Stimulated activated CD8-positive, alpha-beta memory T cell treated with anti-CD3 and anti-CD28 coated beads, Interleukin-4, amount 100 ng/mL, for 4 hours (primary cell): ENCODE results near the gene RASSF1.
"Not testable (repeated sequence)": the region's sequence is repeated elsewhere in the genome, so short reads cannot be mapped to it uniquely, and the experiment has no call there.

Experiments used
- DNase-seq, 2 donors: peaks; one replicate each; pipeline ENCODE4 v3.0.0-alpha.2; 2020; ENCODE audit warnings: low read depth in 2 of 2, low spot score in 1 of 2

The RASSF1 gene

DNA sequence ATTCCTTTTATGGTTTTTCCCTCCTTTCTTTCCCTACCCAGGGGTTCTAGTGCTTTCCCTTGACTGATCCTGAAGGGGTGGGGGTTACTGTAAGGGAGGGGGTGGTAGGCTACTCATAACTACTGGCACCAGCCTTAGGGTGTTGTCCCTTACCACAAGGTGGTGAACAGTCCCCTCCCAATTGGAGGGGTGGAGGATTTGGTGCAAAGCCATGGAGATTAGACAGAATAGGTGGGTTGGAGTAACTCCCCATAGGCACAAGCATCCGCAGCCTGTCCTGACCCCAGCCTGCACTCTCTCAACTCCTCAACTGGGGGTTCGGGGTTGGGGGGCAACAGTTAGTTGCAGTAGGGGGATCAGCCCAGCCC is 15.5 kb downstream of the RASSF1 start:
- DNase-seq: no peak

DNA sequence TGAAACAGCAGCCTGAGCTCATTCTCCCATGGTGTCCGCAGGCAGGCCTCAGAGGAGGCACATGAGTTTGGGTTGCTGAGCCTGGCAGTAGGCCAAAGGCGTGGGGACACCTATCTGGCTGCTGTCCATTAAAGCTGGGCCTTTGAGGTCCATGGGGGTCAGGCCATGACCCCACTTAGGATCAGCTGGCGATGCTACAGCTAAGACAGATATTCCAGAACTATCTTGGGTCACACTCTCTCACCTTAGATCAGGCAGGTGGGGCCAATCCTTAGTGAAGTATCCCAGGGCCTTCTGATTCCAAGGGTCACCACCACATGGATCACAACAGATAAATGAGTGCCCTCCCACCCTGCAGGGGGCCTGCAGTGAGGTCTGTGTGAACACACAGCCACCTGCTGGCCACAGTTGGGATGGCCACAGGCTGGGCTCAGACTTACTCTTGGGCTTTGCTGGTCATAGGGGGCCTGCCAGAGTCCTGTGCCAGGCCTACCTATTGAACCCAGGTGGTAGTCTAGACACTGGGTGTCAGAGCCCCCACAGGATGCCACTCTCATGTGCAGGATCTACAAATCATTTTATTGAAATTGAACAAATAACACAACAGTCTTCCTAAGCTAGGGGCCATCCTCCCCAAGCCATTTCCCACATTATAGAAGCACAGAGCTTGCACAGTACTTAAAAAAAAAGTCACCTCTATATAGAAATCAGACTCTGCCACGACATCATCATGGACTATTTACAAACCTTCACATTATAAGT is 16.1 kb downstream of the RASSF1 start:
- peak in 1 of 2 donors; percentile 33 for DNase-seq

DNA sequence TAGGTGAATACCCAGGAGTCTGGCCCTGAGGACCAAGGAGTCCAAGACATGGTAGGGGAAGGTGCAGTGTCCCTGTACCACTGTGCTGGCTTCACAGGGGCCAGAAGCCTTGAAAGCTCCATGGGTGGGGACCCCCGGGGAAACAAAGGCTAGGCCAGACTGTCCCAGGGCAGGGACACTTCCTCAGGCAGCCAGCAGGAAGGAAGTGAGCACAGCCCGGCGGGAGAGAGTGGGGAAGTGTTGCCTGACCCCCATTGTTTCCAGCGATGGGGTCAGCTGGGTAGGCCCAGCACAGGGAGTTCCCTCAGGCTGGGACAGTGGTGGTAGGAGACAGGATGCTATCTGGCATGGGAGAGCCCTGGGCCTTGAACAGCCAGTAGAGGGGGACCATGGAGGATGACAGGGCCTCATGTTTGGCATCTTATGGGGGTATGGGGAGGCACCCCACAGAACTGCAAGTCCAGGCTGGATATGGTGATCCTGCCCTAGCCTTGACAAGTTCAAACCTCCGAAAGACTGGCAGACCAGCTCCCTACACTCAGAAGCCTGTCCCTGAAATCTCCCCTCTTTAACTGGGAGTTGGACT is 16.9 kb downstream of the RASSF1 start:
- no peak for DNase-seq

DNA sequence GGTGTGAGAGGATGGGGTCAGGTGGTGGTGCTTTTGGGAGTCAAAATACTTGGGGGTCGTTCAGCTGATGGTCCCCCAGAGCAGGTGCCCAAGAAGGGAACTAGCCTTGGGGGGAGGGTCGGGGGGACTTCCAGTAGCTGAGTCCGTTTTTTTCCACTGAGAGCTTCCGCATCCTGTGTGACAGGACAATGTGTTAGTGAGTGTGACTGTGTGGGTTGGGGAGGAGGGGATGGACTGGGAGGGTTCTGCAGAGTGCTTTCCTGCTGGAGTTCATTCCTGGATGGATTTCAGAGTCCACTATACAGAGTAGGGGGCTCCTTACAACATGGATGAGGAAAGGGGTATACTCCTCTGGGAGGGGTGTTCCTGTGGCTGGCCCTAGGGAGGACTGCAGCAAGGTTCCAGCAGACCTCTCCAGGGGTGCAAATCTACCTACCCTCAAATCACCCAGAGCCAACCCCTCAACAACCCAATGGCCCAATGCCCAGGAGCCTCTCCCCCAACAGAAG is 17.5 kb downstream of the RASSF1 start:
- DNase-seq: no peak

DNA sequence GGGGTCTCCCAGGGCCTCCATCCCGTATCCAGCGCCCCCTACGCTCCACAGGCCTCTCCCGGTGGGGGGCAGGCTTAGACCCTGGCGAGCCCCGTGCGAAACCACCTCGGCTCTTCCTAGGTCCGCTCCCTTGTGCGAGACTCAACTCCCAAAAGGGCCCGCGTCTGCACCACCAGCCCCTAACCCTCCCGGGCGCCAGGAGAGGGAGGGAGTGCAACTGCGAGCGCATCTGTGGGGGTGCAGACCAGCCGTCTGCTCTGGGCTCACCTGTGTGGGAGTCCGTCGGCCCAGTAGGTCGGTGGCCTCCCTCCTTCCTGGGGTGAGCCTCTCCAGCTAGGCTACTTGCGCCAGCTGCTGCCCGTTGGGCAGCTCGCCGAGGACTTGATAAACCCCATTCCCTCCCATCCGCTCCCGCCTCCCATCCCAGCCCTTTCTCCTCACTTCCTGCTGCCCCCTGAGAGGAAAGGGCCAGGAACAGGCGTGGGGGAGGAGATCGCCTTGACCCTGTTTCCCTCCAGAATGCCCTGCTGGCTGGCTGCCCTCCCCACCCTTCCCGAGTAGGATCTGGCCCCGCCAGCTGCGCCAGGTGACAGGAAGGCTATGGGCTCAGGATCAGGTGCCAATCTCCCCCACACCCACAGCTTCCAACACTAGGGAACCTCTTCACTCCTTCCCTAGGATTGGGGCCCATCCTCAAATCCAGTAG is 18.1 kb downstream of the RASSF1 start, which contains the start of gene HYAL2:
Gene HYAL2 (minus strand): TSS at position 360 of the 706 bp plus-strand sequence. CDS start 2,256 bp downstream, outside the sequence.
- no peak for DNase-seq

DNA sequence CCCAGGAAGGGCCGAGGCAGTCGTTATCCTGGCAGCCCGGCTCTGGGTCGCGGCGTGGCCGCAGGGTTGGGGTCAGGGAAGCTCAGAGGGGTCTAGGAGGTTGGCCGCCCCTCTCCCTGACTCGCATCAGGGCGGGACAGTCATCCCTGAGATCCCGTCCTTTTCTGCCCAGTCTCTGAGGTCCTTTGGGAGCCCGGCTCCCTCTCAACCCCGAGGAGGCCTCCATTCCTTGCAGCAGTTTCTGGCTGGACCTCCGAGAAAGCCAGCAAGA is 18.6 kb downstream of the RASSF1 start:
- DNase-seq: no peak

DNA sequence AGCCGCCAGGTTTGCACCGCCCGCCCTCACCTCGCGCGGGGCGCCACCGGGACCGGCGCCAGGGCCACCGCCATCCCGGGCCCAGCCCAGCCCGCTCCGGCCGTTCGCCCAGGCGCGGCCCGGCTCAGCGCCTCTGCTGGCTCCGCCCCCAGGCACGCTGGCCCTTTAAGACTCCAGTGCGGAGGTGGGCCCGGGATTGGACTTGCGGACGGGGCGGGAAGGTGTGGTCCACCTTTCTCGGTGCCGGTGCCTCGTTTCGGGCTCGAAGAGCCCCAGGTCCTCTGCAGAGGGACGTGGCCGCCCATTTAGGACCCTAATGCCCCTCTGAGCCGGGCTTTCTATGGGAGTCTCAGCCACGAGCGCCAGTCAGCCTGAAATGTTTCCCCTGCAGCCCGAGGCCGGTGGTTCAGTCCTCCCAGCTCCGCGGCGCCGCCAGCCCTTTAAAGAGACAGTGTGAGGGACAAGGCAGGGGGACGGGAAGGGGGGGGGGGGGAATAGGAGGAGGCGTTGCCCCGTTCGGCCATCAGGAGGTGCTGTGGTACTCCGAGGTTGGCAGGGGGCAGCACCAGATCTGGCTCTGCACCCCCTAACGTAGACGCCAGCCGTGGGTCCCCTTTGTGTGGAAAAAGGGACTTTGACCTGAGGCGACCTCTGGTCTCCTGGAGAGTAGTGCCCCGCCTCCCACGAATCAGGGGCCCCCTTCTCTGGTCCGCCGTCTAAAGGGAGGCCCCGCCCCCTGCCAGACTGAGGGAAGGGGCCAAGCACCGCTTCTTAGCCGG is 19.1 kb downstream of the RASSF1 start:
- DNase-seq: peak; percentile 59 to 65

DNA sequence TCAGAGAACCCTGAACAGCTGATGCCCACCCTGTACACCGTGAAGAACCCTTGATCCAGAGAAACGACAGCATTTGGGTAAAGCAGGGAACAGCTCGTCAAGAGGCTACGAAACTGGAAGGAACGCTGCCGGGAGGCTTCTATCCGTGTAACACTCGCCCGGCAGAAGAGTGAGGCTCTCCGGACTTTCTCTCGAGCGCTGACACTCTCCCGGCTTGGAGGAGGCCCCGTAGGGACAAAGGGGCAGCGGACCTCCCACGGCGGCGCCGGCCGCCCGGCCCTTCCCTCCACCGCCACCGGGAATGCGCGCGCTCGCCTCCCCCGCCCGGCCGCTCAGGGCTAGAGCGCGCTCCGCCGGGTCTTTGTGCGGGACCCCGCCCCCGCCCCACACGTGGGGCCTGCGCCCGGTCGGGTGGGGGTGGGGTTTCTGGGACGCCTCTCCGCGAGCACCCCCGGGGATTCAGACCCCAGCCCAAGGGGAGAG is 19.7 kb downstream of the RASSF1 start:
- peak in 1 of 2 donors; percentile 35 for DNase-seq

DNA sequence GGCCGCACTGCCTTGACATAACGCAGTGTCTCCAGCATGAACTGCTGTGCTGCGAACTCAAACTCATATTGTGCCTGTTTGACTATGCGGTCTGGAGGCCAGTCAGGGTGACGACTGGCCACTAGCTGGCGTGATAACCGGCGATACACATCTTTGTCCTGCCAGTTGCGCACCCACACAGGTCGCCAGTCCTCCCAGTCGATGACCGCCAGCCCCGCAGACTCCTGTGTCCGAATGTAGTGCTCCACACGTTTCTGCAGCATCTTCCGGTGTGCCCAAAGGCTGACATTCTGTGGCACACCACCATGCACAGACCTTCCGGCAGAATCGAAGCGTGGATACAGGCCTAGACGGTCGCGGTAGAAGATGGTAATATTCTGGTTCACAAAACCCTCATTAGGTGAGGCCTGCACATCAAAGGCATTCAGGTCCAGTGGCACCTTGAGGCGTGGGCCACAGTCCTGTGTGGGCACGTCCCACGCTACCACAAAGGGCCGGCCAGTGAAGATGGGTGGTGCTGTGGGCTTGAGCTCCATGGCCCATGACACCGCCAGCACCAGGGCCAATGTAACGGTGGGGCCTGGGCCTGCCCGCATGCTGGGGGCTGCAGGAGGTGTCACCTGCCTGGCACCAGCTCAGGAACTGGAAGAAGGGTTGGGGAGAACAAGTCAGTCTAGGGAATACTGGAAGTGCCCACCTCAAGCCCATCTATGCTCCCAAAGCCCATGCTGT is 20.6 kb downstream of the RASSF1 start:
- no peak for DNase-seq

DNA sequence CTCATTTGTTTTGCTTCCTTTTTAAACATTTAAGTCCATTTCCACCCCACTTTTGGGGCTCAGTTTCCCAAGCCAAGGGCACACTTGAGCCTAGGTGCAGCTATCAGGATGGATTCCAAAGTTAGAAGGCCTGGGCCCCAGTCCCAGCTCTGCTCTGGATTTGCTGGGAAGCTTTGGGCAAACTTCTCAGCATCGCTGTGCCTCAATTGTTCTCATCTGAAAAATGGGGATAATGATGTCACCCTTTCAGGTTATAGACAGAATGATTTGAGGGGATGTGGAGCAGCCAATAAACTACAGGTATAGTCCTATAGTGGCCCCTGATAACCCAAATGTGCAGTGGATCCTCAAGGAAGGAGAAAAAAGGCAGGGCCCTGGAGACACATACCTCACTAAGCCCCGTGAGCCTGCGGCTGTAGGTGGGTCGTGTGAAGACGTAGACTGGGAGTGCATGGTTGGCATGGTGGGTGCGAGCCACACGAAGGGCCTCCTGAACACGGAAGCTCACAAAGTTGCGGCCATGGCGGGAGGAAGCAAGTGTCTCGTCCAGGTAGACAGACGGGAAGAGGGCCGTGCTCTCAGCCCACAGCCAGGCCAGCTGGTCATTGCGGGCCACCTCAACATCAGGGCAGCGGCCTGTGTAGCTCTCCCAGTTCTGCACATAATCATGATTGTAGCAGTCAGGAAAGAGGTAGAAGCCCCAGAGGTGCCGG is 21.3 kb downstream of the RASSF1 start:
- DNase-seq: no peak

DNA sequence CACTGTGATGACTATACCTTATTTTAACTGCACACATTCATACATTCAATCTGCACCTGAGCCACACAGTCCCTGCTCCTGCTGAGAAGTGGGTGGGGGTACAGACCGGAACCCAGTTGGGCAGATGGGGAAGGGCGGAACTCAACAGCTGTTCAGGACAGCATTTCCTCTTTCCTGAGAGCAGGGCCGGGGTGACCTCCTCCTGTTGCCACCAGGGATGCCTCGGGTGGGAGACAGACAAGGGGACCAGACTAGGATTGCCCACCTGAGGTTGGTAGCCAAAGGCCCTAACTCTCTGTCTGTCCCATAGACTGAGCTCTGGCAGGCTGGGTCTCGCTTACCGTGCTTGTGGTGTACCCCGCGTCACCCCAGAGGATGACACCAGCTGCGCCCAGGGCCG is 22.0 kb downstream of the RASSF1 start:
- DNase-seq: no peak

DNA sequence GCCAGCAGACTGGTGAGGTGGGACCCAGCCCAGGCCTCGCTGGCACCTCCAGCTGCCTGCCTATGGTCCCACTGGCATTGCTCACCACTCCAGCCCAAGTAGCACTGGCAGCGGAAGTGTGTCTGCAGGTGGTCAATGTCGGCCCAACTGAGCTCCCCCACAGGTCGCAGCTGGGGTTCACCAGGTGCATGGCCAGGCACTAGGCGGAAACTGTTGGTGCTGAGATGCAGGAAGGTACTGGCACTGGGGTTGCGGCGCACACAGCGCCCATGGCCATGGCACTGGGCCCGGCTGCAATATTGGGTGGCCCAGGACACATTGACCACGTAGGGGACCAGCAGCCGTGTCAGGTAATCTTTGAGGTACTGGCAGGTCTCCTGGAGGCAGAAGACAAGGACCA is 22.5 kb downstream of the RASSF1 start:
- DNase-seq: no peak

DNA sequence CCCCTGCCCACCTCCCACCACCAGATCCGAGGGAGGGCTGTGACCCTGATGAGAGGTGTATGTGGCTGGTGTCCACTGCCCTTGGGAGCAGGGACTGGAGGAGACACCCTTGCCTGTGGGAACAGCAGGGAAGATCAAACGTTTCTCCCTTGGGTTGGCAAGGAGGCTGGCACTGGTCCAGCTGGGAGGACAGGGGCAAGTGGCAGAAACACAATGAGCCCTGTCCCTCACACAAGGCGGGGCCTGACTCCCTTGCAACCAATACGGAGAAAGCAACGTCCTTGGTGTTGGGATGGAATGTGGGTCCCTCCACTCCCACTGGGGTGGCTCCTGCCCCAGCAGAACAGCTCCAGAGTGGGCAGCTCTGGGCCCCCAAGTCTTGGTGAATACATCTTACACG is 23.3 kb downstream of the RASSF1 start:
- no peak for DNase-seq

DNA sequence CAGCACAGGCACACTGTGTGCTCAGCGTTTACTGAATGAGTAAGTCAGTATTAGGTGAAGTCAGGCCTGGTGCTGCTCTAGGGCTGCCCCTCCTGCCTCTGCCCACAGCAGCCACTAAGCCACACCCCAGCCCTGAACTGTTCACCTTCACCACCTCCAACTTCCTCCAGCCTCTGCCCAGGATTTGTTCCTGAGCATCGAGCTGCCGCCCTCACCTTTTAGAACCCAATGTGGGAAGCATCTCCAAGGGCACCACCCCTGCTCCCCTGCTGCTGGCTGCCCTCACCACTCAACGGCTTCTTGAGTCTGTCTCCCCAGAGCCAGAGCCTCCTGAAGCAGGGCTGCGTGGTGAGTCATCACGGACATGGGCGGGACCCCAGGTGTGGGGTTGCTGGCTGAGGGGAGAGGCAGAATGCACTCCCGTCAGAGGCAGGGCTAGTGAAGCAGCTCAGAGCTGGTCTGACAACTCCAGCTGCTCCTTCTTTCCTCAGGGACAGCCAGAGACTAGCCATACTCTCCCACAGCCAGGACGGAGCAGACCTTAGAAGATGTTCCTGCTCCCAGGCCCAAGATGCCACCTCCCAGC is 23.9 kb downstream of the RASSF1 start:
- DNase-seq: peak; percentile 59 to 63

DNA sequence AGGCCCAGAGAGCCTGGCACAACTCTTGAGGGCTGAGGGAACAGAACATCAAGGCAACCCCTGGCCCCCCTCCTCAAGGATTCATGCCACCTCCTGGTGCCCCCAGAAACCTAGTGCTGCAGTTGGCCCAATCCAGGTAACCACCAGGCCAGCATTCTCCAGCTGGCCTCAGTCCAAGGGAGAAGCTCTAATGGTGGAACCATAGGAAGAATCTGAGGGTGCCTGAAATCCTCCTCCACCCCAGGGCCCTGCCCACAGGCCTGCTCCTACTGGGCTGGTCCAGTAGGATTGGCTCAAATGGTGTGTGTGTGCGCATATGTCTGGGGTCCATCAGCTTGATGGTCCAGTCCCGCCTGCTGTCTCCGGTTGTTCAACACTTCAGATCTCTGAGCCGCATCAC is 25.8 kb downstream of the RASSF1 start:
- DNase-seq: no peak

DNA sequence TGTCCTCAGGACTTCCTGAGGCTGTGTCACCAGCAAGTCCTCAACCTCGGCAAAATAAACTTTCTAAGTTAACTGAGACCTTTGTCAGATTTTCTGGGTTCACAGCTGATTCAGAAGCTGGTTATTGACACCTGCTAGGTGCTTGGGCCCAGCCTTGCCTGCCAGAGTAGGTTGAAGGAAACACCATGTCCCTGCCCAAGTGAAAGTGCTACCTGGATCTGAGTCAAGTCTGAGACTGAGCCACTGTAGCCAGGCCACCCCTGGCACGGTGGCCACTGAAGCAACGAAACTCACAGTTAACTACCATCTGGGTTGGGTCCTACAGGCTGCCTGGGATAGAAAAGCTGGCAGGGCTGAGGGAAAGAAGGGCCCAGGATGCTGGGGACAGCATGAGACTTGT is 26.3 kb downstream of the RASSF1 start:
- DNase-seq: no peak

DNA sequence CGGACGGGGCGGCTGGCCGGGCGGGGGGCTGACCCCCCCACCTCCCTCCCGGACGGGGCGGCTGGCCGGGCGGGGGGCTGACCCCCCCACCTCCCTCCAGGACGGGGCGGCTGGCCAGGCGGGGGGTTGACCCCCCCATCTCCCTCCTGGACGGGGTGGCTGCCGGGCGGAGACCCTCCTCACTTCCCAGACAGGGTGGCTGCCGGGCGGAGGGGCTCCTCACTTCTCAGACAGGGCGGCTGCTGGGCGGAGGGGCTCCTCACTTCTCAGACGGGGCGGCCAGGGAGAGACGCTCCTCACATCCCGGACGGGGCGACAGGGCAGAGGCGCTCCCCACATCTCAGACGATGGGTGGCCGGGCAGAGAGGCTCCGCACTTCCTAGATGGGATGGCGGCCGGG is 28.6 kb downstream of the RASSF1 start:
- not testable (repeated sequence) for DNase-seq

DNA sequence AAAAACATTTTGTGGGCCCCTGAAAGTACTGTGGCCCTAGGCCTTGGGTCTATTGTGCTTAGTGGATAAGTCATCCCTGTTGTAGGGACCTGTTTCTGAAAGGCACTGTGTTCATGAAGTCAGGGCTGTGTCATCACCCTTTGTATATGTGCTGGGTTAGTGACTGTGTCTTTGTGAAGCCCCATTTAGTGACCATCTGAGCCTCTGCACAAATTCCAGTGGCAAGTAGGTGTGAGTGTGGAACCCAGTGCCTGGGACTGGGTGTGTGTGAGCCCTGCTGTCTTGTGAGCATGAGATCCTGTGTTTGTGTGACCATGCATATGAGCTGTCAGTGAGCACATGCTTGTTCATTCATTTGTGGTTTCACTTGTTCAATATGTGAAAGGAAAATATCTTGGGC is 36.0 kb downstream of the RASSF1 start:
- DNase-seq: no peak

DNA sequence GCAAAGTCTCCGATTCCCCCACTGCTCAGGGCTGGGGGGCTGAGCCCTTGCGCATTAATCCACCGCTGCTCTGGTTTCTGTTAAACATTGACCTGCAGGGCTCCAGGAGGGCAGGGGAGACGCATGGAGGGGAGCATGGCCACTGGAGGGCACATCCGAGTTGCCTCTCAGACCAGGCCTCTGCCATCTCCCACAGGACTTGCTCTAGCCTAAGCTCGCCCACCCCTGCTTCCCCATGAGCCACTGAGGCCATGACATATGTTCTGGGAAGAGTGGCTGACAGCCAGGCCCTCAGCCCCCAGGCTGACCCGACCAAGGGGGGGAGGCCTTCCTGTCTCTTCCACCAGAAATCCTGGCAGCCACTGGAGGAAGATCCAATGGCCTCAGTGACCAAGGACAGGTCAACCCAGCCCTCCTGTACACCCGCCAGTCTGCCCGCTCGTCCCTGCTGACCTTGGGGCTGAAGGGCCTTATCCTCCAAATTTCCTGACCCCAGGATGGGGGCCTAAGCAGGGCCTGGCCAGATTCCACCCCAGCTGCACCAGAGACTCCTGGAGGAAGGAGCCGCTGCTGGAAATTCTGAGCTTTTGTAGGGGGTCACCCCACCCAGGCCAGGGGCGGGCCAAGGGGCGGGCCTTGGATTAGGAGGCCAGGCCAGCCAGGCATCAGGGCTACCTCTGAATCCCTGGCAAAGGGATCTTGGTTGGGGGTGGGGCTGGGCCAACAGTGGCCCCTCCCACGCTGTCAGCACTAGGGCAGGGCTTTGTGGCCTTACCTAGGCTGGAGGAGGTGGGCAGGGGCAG is 37.4 kb downstream of the RASSF1 start, which contains the start of gene HYAL1:
Gene HYAL1 (minus strand): TSS at position 562 of the 803 bp plus-strand sequence. CDS start 618 bp downstream, outside the sequence.
- DNase-seq: no peak
